ENCODE results near the gene B9D1.

The B9D1 gene

GRCh38 chr17:19331134-19331533, 31.4 kb downstream of the B9D1 start:
- Mint-ChIP-seq H3K36me3 (peaks cover 7% of the 10 kb centered on the region), H3K4me3 (no peak overlapping the region), H3K9me3 (no peaks in the 10 kb centered on the region), H3K27ac (no peak overlapping the region), H3K4me1 (peaks cover 7% of the 10 kb centered on the region)
- DNase-seq (ENCODE audit: low spot score in 2 of 2) (no peak), ATAC-seq (no peak)

DNA sequence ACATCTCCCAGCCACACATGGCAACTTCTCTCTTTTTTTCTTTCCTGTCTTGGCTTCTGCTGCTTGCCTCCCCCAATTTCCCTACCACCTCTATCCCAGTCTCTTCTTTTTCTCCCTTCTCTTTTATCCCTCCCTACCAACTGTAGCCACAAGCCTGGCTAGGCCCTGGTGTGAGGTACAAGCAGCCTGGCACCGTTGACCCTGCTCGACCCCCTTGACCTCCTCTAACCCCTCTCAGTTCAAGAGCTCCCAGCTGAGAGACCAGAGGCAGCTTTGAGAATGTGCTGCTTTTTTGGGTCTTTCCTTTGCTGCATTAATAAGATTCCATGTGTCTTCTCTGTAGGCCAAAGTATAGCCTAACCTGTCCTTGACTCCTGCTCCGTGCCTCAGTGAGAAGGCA, 32.3 kb downstream of the B9D1 start:
- ATAC-seq (no peak), DNase-seq (ENCODE audit: low spot score in 2 of 2) (no peak)
- H3K4me1 Mint-ChIP-seq, result peaks cover 7% of the 10 kb centered on the region
- no peak overlapping the region for H3K4me3 Mint-ChIP-seq
- H3K36me3 Mint-ChIP-seq, result peaks cover 7% of the 10 kb centered on the region
- H3K9me3 Mint-ChIP-seq, result peaks cover 7% of the 10 kb centered on the region
- peak overlapping the region; percentile 10 for H3K27ac Mint-ChIP-seq

DNA sequence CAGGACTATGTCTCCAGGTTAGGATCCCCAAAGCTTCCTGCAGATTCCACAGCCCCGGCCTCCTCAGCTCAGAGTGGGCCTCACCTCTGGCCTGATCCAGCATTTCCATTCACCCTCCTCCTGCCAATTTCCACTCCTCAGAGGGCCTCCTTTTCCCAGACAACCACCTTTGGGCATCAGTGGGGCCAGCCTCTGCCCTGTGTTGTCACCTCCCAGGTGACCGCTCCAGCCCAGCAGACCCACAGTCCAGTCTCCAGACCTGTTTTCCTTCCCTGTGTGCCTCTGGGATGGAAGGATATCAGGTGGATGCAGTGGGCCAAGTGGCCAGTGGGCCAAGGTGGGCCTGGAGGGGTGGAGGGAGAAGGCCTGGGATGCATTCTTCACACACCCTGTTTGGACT, 32.7 kb downstream of the B9D1 start:
- peaks cover 7% of the 10 kb centered on the region for H3K4me1 Mint-ChIP-seq
- peak overlapping the region; percentile 10 for H3K27ac Mint-ChIP-seq
- DNase-seq (ENCODE audit: low spot score in 2 of 2), result no peak
- H3K9me3 Mint-ChIP-seq, result peaks cover 9% of the 10 kb centered on the region
- no peak for ATAC-seq
- peaks cover 7% of the 10 kb centered on the region for H3K36me3 Mint-ChIP-seq
- H3K4me3 Mint-ChIP-seq, result no peak overlapping the region

DNA sequence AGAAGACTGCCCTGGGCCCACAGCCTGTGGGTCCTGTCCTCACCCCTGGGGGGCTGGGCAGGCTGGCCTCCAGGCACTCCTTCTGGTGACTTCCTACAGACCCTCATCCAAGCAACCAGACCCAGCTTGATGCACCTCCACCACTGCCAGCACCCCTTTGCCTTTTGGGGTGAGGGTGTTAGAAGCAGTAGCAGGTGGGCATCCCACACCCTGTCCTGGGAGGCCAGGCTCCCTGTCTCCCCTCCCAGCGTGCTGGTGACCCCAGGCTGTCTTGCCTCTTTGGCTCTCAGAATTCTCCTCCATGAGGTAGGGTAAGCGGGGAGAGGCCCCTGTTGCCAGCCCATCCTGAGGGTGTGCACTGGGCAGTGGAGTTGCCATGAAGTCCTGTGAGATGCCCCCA, 33.4 kb downstream of the B9D1 start:
- Mint-ChIP-seq H3K27ac (no peak overlapping the region), H3K4me3 (no peak overlapping the region)

DNA sequence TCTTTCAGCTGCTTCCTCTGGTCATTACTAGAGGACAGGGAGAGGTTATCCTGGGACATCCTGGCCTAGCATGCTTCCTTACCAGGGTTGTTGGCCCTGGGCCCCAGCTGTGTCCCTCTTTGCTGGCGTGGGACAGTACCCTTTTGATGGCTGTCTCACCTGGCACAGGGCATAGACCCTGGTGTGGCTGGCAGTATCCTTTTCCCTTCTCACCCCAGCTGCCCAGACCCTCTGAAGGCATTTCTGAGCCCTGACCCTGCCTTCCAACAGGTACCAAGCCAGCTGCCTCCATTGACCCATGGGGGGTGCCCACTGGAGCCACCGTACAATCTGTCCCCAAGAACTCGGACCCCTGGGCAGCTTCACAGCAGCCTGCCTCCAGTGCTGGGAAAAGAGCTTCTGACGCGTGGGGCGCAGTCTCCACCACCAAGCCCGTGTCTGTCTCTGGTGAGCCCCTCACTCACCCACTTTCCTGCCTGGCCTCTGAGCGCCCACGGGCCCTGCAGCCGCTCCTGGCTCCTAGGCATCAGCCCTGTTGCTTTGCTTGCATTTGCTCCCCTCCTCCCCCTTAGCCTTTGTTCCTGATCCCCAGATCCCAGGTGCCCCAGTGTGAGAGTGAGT, 34.0 kb downstream of the B9D1 start:
- H3K36me3 Mint-ChIP-seq, result peaks cover 7% of the 10 kb centered on the region
- H3K27ac Mint-ChIP-seq, result no peak overlapping the region
- peaks cover 7% of the 10 kb centered on the region for H3K4me1 Mint-ChIP-seq
- H3K9me3 Mint-ChIP-seq, result peaks cover 9% of the 10 kb centered on the region
- ATAC-seq (no peak), DNase-seq (ENCODE audit: low spot score in 2 of 2) (no peak)
- H3K4me3 Mint-ChIP-seq, result no peak overlapping the region

More for the DNA sequence above, 33.4 kb downstream of the B9D1 start:
- DNase-seq (ENCODE audit: low spot score in 2 of 2) (no peak), ATAC-seq (no peak)
- H3K9me3 Mint-ChIP-seq, result peaks cover 9% of the 10 kb centered on the region
- H3K36me3 Mint-ChIP-seq, result peaks cover 7% of the 10 kb centered on the region
- peaks cover 7% of the 10 kb centered on the region for H3K4me1 Mint-ChIP-seq

DNA sequence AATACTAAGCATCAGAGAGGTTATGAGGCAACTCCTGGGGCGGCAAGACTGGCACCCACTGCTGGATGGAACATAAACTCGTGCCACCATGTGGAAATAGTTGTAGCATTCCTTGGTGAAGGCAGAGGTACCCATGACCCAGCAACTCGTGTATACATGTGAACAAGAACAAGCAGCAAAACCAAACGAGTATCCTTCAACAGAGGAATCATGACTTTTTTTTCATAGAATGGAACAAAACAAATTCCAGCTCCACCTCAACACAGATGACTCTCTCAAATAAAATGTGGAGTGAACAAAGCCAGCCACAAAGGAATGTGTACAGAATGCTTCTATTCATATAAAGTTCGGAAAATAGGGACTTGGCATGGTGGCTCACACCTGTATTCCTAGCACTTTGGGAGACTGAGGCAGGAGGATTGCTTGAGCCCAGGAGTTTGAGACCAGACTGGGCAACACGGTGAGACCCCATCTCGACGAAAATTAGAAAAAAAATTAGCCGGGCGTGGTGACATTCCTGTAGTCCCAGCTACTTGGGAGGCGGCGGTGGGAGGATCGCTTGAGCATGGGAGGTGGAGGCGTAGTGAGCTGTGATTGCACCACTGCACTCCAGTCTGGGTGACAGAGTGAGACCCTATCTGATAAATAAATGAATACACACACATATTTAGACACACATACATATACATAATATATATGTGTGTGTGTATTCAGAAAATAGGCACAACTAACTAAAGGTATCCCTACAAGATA, 35.3 kb downstream of the B9D1 start:
- no peak for ATAC-seq
- Mint-ChIP-seq H3K9me3 (peaks cover 9% of the 10 kb centered on the region), H3K4me3 (no peak overlapping the region), H3K36me3 (no peaks in the 10 kb centered on the region), H3K27ac (no peak overlapping the region), H3K4me1 (no peaks in the 10 kb centered on the region)
- no peak for DNase-seq (ENCODE audit: low spot score in 2 of 2)

- H3K4me1 Mint-ChIP-seq, result no peaks in the 10 kb centered on the region
- H3K36me3 Mint-ChIP-seq, result no peaks in the 10 kb centered on the region
- DNase-seq (ENCODE audit: low spot score in 2 of 2), result no peak
- peaks cover 9% of the 10 kb centered on the region for H3K9me3 Mint-ChIP-seq
- no peak for ATAC-seq
- H3K4me3 Mint-ChIP-seq, result no peak overlapping the region
- no peak overlapping the region for H3K27ac Mint-ChIP-seq
Observed at GRCh38 chr17:19325542-19325941, 37.0 kb downstream of the B9D1 start.

GRCh38 chr17:19322861-19323260, 39.7 kb downstream of the B9D1 start:
- ATAC-seq (no peak), DNase-seq (ENCODE audit: low spot score in 2 of 2) (no peak)
- H3K27ac Mint-ChIP-seq, result no peak overlapping the region
- H3K4me3 Mint-ChIP-seq, result no peak overlapping the region
- H3K9me3 Mint-ChIP-seq, result peaks cover 9% of the 10 kb centered on the region
- H3K36me3 Mint-ChIP-seq, result no peaks in the 10 kb centered on the region
- H3K4me1 Mint-ChIP-seq, result no peaks in the 10 kb centered on the region

GRCh38 chr17:19322129-19322505, 40.4 kb downstream of the B9D1 start:
- Mint-ChIP-seq H3K36me3 (no peaks in the 10 kb centered on the region), H3K4me1 (no peaks in the 10 kb centered on the region), H3K27ac (peak overlapping the region; percentile 73), H3K9me3 (peaks cover 9% of the 10 kb centered on the region), H3K4me3 (no peak overlapping the region)
- no peak for ATAC-seq
- no peak for DNase-seq (ENCODE audit: low spot score in 2 of 2)

DNA sequence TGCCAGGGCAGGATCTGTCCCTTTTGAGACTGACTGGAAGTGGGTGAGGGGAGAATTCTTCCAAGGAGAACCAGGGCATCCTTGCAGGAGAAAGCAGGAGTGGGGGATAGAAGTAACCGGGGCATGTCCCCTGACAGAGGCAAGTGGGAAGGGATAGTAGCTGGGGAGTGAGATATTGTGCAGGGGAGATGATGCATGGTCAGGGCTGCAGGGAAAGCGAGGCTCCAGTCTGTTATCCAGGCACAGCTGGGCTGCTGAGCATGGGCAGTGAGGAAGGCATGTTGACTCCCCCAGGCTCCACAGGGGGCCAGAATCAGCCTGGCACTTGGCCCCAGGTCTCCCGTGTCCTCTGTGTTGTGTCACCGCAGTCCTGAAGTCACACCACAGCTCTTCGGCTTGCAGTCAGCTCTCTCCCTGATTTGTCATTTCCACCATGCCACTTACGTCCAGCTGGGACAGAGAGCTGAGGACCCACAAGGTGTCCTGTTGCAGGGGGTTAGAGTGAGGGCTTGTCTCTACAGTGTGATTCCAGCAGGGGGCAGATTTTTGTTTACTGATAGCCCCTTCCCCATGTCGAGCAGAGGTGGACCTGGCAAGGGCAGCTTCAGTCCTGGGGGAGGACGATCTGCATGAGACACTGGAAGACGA, 40.9 kb downstream of the B9D1 start:
- H3K4me1 Mint-ChIP-seq, result no peaks in the 10 kb centered on the region
- H3K4me3 Mint-ChIP-seq, result no peak overlapping the region
- ATAC-seq, result no peak
- H3K36me3 Mint-ChIP-seq, result no peaks in the 10 kb centered on the region
- no peak for DNase-seq (ENCODE audit: low spot score in 2 of 2)
- H3K9me3 Mint-ChIP-seq, result peaks cover 9% of the 10 kb centered on the region
- H3K27ac Mint-ChIP-seq, result peak overlapping the region; percentile 73

- H3K36me3 Mint-ChIP-seq, result no peaks in the 10 kb centered on the region
- no peaks in the 10 kb centered on the region for H3K4me1 Mint-ChIP-seq
Observed at GRCh38 chr17:19320876-19321275, 41.6 kb downstream of the B9D1 start.

GRCh38 chr17:19319771-19320505, 42.6 kb downstream of the B9D1 start:
- H3K36me3 Mint-ChIP-seq, result no peaks in the 10 kb centered on the region
- ATAC-seq (no peak), DNase-seq (ENCODE audit: low spot score in 2 of 2) (no peak)
- no peaks in the 10 kb centered on the region for H3K9me3 Mint-ChIP-seq
- no peak overlapping the region for H3K4me3 Mint-ChIP-seq
- H3K4me1 Mint-ChIP-seq, result no peaks in the 10 kb centered on the region
- H3K27ac Mint-ChIP-seq, result no peak overlapping the region

More at GRCh38 chr17:19320876-19321275, 41.6 kb downstream of the B9D1 start:
- H3K27ac Mint-ChIP-seq, result peak overlapping the region; percentile 73
- ATAC-seq, result no peak
- peaks cover 9% of the 10 kb centered on the region for H3K9me3 Mint-ChIP-seq
- no peak overlapping the region for H3K4me3 Mint-ChIP-seq
- no peak for DNase-seq (ENCODE audit: low spot score in 2 of 2)

GRCh38 chr17:19318611-19319010, 43.9 kb downstream of the B9D1 start:
- Mint-ChIP-seq H3K4me3 (no peak overlapping the region), H3K36me3 (no peaks in the 10 kb centered on the region), H3K9me3 (no peaks in the 10 kb centered on the region), H3K27ac (no peak overlapping the region), H3K4me1 (no peaks in the 10 kb centered on the region)
- DNase-seq (ENCODE audit: low spot score in 2 of 2), result no peak
- no peak for ATAC-seq

DNA sequence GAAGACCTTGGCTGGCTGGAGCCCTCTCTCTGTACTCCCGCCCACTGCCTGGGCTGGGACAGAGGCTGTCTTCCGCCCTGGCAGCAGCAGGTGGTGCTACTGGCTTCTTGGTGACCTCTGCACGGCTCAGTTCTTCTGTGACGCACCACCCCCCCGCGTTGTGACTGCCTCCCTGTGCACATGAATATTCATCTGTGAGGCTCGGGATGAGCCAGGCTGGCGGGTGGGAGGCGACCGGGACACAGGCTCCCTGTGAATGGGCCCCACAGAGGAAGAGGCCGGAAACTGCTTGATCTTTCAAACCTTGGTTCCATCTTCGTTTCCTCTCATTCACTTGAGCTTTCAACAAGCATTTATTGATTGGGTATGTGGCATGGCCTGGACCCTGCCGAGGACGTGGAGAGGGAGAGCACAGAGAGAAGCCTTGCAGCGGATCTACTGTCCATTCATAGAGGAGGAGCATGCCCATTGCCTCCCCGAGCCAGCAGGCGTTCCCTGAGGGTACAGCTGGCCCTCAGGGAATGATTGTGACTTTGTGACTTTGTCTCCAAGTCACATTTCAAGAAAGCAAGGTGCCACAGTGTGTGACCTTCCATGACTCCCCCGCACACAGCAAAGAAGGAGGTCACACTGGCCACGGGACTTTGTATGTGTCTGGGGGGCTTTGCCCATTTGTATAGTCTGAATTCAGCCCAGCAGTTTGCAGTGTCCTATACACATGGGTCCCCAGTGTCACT, 45.0 kb downstream of the B9D1 start:
- no peaks in the 10 kb centered on the region for H3K9me3 Mint-ChIP-seq
- H3K4me3 Mint-ChIP-seq, result no peak overlapping the region
- H3K36me3 Mint-ChIP-seq, result no peaks in the 10 kb centered on the region
- peak; percentile 31 for ATAC-seq
- no peaks in the 10 kb centered on the region for H3K4me1 Mint-ChIP-seq
- no peak overlapping the region for H3K27ac Mint-ChIP-seq
- no peak for DNase-seq (ENCODE audit: low spot score in 2 of 2)
